Fibroblast of skin of left biceps (primary cell): Measurements from ENCODE around the gene ARIH2.
"Not testable (repeated sequence)": the region's sequence is repeated elsewhere in the genome, so short reads cannot be mapped to it uniquely, and the experiment has no call there.

Experiments used
- DNase-seq, 2 experiments: peaks; one replicate each; pipeline ENCODE4 v3.0.0-alpha.2; 2013; ENCODE audit warnings: low read depth in 2 of 2

ARIH2 gene

DNA sequence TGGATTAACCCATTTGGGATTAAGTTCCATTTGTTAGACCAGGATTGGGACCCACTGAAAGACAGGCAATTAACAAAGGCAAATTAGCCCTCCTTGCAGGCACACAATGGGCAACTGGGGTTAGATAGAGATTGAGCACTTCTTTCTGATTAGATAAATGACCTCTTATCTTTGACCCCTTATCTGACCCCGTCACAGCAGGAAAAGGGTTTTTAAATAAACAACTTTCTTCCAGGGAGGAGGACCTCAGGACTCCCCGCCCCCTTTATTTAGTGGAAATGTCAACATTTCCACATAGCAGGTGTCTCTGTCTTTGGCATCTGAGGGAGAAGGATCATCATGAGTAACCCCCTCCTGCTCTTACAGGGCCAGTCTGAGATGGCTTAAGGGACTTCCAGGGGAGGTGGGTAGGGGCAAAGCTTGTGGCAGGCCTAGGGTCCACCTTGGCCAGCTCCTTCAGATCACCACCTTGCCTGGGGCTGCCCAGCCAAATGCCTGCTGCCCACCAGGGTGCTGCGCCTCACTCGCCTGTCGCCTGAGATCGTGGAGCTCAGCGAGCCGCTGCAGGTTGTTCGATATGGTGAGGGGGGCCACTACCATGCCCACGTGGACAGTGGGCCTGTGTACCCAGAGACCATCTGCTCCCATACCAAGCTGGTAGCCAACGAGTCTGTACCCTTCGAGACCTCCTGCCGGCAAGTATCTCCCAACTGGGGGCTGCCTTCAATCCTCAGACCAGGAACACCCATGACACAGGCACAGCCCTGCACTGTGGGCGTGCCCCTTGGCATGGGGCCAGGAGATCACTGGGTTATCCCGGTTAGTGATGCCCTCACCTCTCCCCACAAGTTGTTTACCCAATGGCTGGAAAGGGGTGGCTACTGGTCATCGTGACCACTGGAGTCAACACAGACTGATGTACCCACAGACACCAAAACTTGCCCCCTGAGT lies 86.0 kb downstream of the ARIH2 start:
- no peak for DNase-seq

DNA sequence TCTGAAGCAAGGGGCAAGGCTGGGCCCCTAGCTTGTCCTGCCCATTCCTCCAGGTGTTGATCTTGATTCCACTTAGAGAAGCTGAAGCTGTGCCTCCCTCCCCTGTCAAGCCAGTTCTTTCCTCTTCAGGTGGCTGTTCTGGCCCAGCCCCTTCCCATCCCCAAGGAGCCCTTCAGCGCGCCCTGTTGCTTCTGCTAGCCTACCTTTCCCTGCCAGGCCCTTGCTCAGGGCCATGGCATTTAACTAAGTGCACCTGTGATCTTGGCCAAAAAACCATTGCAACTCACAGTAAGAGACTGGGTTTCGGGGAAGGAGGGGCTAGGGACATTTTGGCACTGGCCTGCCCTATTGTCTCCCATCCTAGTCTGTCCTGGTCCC lies 86.7 kb downstream of the ARIH2 start:
- no peak for DNase-seq

DNA sequence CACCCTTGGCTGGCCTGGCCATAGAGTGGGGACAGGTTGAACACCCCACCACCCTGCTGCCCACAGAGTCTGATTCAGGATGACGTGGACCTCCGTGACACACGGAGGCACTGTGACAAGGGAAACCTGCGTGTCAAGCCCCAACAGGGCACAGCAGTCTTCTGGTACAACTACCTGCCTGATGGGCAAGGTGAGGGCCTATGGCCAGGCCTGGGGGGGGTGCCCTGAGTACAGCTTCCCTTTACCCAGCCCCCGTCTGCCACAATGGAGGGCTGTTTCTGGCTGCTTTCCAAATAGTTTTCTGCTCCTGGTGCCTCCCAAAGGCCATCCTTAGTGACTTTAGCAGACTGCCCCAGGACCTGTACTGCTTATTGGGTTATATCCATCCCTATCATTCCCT lies 87.4 kb downstream of the ARIH2 start:
- DNase-seq = no peak

DNA sequence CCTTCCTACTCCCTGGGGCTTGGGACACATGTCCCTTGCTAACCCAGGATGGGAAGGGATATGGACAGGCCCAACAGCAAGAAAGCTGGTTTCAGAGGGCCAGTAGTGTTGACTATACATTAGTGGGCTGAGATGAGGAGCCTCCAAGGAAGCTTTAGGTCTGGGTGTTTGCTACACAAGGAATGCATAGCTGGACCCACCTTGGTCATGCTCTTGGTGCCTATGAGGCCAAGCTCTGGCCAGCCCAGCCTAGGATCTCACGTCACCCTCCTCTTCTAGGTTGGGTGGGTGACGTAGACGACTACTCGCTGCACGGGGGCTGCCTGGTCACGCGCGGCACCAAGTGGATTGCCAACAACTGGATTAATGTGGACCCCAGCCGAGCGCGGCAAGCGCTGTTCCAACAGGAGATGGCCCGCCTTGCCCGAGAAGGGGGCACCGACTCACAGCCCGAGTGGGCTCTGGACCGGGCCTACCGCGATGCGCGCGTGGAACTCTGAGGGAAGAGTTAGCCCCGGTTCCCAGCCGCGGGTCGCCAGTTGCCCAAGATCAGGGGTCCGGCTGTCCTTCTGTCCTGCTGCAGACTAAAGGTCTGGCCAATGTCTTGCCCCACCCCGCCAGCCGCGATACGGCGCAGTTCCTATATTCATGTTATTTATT lies 87.9 kb downstream of the ARIH2 start:
- no peak for DNase-seq

DNA sequence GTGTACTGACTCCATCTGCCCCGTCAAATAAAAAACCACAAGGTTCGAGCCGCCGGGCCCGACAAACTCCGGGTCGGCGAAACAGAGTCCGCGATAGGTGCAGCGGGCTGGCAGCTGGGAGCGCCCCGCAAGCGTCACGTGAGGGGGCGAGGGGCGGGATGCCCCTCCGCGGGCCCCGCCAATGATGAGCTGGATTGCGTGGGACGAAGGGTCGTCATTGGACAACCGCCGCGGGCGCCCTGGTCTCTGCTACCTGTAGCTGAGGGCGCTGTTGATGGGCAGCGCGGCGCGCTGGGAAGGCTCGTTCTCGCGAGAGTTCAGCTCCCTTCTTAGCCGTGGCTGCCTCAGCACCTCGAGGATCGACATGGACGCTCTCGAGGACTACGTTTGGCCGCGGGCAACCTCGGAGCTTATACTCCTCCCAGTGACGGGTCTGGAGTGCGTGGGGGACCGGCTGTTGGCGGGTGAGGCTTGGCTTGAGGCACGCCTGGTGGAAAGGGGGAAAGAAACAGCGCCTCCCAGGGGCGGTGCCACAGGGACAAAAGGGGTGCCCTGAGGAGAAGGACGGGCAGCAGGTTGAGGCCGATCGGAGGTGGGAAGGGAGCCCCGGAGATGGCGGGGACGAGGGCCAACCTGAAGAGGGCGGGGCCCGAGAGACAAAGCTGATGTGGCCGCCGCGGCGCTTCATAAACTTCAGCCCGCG lies 88.6 kb downstream of the ARIH2 start, which contains the start of gene WDR6:
WDR6 (plus strand) TSS at position 324 of the 703 bp plus-strand sequence; CDS start at position 365, 41 bp downstream.
- DNase-seq = peak; percentile 94

DNA sequence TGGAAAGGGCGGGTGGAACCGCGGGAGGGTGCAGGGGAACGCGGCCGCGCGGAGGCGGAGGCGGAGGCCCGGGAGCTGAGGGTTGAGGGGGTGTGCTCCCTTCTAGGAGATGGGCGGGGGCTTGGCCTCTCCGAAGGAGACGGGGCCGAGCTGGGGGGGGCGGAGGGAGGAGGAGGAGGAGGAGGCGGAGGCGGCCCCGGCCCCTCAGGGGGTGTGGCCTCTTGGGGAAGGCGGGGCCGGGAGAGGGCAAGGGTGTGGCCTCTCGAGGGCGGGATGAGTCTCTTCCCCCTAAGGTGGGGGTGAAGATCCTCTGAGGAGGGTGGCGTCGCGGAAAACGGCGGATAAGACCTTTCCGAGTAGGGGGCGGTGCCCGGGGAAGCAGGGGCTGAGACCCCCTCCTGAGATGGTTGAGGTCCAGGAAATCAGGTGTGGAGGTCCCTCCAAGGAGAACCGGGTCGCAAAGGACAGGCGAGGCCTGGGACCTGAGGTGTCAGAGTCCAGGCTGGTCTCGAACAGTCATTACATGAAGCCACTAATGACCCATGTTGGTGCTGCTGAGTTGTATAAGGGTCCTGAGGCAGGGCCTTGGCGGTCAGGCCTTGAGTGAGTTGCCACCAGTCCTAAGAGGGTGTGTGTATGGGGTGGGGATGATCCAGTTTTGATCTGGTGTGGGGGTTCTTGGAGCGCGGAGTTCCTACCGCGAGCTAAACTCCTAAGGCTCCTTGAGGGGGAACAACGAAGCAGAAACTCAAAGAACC lies 89.3 kb downstream of the ARIH2 start:
- DNase-seq = peak; percentile 74 to 80

DNA sequence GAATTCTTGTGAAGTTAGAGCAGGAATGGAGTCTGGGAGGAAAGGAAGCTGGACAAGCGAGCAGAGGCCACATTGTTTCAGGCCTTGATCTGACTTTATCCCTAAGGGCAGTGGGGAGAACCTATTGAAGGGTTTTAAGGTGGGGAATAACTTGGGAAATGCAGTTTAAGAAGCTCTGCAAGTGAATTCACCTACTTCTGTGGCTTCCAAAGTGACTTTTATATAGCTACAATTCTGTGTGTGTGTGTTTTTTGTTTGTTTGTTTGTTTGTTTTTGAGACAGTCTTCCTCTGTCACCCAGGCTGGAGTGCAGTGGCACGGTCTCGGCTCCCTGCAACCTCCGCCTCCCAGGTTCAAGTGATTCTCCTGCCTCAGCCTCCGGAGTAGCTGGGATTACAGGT lies 90.0 kb downstream of the ARIH2 start:
- DNase-seq = not testable (repeated sequence)

DNA sequence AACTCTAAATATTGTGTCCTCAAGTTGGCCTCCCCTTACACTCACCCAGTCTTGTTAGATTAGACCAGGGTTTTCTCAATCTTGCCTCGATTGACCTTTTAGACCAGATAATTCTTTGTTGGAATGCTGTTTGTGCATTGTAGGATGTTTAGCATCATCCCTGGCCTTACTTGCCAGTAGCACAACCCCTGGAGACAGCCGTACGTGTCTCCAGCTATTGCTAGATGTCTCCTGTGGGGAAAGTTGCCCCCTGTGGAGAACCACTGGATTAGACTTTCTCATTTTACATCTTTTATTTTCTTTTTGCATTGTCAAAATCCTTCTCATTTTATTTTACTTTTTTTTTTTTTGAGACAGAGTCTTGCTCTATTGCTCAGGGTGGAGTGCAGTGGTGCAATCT lies 90.8 kb downstream of the ARIH2 start:
- DNase-seq = no peak

DNA sequence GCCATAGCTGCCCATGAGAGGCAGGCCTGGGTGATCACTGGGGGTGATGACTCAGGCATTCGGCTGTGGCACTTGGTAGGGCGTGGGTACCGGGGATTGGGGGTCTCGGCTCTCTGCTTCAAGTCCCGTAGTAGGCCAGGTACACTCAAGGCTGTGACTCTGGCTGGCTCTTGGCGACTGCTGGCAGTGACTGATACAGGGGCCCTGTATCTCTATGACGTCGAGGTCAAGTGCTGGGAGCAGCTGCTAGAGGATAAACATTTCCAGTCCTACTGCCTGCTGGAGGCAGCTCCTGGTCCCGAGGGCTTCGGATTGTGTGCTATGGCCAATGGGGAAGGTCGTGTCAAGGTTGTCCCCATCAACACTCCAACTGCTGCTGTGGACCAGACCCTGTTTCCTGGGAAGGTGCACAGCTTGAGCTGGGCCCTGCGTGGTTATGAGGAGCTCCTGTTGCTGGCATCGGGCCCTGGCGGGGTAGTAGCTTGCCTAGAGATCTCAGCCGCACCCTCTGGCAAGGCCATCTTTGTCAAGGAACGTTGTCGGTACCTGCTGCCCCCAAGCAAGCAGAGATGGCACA lies 93.9 kb downstream of the ARIH2 start:
- no peak for DNase-seq

DNA sequence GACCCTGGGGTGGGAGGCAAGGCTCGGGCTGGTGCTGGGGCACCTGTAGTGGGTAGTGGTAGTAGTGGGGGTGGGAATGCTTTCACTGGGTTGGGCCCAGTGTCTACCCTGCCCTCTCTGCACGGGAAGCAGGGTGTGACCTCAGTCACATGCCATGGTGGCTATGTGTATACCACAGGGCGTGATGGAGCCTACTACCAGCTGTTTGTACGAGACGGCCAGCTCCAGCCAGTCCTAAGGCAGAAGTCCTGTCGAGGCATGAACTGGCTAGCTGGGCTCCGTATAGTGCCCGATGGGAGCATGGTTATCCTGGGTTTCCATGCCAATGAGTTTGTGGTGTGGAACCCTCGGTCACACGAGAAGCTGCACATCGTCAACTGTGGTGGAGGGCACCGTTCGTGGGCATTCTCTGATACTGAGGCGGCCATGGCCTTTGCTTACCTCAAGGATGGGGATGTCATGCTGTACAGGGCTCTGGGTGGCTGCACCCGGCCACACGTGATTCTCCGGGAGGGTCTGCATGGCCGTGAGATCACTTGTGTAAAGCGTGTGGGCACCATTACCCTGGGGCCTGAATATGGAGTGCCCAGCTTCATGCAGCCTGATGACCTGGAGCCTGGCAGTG lies 94.6 kb downstream of the ARIH2 start:
- no peak for DNase-seq

DNA sequence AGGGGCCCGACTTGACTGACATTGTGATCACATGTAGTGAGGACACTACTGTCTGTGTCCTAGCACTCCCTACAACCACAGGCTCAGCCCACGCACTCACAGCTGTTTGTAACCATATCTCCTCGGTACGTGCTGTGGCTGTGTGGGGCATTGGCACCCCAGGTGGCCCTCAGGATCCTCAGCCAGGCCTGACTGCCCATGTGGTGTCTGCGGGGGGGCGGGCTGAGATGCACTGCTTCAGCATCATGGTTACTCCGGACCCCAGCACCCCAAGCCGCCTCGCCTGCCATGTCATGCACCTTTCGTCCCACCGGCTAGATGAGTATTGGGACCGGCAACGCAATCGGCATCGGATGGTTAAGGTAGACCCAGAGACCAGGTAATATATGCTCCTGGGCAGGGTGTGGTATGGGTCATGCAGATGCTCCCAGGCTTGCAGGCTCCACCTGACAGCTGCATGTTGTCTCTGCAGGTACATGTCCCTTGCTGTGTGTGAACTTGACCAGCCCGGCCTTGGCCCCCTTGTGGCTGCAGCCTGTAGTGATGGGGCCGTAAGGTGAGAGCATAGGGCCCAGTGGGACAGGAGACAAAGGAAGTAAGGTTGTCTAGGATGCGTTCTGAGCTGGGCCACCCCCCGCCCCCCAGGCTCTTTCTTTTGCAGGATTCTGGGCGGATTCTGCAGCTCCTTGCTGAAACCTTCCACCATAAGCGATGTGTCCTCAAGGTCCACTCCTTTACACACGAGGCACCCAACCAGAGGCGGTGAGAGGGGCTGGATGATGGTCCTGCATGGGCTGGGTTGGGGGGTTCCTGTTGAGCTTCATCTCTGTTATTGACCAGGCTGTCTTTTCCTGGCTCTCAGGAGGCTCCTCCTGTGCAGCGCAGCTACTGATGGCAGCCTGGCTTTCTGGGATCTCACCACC lies 95.4 kb downstream of the ARIH2 start:
- no peak for DNase-seq

DNA sequence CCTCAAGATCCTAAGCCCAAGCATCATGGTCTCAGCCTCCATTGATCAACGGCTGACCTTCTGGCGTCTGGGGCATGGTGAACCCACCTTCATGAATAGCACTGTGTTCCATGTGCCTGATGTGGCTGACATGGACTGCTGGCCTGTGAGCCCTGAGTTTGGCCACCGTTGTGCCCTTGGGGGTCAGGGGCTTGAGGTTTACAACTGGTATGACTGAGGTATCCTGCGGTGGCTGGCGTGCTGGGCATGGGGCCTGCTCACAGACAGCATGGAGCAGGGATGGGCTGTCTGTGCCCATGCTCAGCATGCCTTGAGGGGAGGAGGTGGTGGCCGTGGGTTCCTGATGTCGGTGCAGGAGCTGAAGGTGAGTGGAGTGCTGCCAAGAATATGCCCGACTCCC lies 96.4 kb downstream of the ARIH2 start:
- no peak for DNase-seq

DNA sequence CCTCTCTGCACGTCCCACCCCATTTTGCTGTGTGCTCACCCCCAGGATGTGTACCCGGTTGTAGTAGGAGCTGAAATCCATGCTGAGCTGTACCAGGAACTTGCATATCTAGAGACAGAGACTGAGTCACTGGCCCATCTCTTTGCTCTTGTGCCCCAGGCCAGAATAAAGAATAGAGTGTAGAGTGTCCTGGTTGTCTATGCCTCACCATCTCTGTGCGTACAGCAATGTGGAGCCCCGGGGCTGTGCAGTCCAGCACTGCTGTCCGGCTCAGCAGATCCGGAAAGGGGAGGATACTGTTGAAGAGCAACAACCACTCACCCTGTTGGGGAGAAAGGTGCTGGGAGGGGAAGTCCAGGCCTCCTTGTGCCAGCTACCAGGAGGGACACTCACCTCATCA lies 97.1 kb downstream of the ARIH2 start:
- DNase-seq = no peak

DNA sequence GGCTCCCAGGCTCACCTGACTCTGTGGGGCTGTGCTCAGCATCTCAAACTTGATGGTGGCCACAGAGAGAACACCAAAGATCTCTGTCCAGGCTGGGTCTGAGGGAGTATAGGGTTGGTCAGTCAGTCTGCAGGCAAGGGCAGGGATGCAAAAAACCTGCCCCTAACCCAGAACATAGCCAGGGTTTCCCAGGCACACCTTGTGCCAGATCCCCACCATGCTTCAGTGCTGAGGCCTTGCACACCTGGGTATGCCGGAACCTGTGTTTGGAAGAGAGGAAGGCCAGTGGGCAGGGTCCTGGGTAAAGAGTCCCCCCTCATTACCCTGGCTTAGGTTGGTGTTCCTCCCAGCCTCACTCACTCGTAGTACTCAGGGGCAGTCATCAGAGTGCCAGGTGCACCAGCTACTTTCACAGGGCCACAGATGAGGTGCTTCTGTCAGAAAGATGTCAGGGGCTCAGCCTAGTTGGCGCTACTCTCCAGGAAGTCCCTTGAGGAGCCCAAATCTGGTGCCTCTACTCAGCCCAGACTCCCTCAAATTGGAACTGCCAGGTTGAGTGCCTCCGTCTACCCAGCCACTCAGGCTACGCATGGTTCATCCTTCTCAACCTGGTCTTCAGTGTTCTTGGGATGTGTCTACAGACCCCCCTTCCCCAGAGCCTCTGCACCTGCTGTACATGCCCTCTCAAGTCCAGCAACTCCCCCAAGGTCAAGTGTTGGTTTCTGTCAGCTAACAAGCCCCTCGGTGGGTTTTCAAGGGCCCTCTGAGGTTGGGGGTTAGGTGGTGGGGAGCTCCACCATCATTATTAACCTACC lies 98.0 kb downstream of the ARIH2 start:
- DNase-seq = no peak

DNA sequence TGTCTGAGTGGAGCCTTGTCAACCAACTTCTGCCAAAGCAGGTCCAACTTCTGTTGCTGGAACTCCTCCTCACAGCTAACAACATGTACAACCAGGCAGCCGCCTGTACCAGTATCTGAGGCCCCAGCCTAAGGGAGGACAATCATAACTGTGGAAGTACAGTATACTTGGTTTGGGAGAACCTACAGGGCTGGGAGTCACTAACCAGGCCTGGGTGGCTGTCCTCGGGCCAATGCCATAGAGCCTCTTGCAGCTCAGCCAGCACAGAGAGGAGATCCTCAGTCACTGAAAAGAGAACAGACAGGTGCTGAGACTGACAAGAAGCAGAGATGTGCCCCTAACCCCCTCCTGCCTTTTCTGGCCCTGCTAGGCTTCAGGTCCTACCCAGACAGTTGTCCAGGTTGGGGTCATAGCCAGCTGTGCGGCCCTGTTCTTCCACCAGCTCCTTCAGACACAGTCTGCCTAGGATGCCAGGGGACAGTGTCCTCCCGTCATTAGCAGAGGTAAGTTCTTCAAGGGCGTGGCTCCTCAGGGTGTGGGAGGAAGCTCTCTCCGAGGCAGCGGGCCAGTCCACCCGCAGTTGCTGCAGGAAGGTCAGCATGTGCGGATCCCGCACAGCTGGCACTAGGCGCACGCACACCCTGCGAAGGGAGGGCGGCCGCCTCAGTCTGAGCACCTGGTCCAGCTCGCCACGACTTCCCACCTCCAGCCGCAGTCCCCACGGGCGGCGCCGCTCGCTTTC lies 98.8 kb downstream of the ARIH2 start:
- no peak for DNase-seq

DNA sequence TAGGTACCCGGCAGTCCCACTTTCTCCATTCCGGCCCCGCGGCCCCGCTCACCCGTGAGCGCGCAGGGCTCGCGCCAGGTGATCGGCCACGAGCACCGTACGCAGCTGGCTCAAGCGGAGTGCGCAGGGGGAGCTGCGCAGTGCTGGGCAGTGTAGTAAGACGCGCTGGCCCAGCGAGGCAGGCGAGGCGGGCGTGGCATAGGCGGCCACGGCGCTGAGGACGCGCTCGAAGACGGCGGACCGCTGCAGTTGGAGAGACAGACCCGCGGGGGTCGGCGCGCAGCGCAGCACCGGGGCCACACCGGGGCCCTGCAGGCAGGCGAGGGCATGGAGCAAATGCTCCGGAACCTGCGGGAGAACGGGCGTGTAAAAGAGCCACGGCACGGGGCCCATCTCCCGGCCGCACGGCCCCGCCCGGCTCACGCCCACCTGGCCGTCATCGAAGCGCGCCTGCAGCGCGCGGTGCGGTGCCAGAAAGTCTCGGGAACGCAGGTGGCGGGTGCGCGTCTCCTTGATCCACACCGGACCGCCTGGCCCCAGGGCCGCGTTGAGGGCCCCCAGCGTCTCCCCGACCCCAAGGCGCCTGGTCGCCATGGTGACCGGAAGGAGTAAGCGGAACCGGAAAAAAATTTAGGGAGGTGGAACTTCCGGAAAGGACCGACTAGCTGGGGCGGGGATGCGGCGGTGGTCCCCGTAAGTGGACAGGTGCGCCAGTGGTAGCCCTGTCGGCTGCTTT lies 99.5 kb downstream of the ARIH2 start, which contains the start of gene DALRD3:
DALRD3 (minus strand) TSS at position 610 of the 736 bp plus-strand sequence; CDS start at position 594, 16 bp downstream.
- DNase-seq = no peak

DNA sequence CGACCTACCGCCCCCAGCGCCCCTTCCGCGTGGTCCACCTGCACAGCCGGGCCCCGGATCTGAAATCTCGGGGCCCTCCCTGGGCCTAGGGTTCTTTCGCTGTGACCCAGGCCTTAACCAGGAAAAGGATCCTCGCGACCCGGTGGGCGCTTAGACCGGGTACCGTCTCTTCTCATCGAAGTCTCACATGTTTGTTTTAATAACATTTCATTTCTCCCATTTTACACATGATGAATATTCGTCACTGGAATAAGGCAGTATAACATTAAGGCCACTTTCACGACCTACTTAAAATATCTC lies 100.0 kb downstream of the ARIH2 start:
- DNase-seq = no peak

DNA sequence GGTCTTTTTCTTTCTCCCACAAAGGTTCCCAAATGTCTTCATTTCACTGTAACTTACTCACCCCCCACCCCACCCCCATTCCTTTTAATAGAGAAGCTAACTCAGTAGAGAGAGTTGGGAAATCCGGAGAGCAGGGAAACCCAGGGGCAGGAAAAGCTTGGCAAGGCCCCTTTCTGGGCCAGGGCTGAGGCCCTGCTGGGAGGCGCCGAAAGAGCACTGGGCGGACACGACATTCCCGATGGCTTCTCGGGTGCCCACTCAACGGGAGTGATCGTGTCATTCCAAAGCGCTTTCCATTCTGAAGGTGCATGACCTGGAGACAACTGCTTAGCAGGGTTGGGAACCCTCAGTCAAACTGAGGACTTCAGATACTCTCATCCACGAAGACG lies 101.3 kb downstream of the ARIH2 start:
- DNase-seq = no peak
